Caco-2 (cell line): Measurements from ENCODE around the gene CSMD2. TPM values are rescaled to one million over a fixed set of nuclear protein-coding genes. Genes with fewer than 3 reads are reported as not detected.

ENCODE experiments used
- BruUV-seq: library from RNA; stranded (reverse); fragments of 400-500 nt; replicated peaks from 2 replicates; lab custom pipeline; 2021; lab: Mats Ljungman, UMichigan
- CTCF ChIA-PET: fragments of 300-600 bp; sonication (Branson Sonifier 250); formaldehyde crosslinking; loops from one replicate; lab custom pipeline; 2022; ENCODE audit warnings: antibody characterized with exemption; lab: Charles Lee
- POLR2A ChIA-PET: fragments of 300-600 bp; sonication (Branson Sonifier 250); formaldehyde crosslinking; loops from one replicate; lab custom pipeline; 2022; ENCODE audit warnings: antibody characterized with exemption; lab: Charles Lee
- DNase-seq, 2 experiments: peaks; one replicate each; pipeline versions ENCODE4 v3.0.0 to v3.0.0-alpha.2; 2020 to 2022
- H3K27me3 ChIP-seq: replicated peaks from 2 replicates; pipeline ENCODE4 v1.6.0; 2011; ENCODE audit warnings: low read length; ENCODE audit not compliant: control insufficient read depth, insufficient read depth
- H3K36me3 ChIP-seq: 2 replicates; pipeline ENCODE4 v1.5.1; 2011; ENCODE audit warnings: low read length; ENCODE audit not compliant: control insufficient read depth, insufficient read depth
- H3K4me1 ChIP-seq: fragments of 250-450 bp; sonication (Bioruptor Pico); 2 replicates; pipeline ENCODE4 v1.5.1; 2020; ENCODE audit warnings: mild to moderate bottlenecking
- H3K4me3 ChIP-seq: 2 replicates; pipeline ENCODE4 v1.5.1; 2011; ENCODE audit warnings: low read depth, mild to moderate bottlenecking, control low read depth, low read length
- H3K9me3 ChIP-seq: fragments of 250-450 bp; sonication (Bioruptor Pico); 2 replicates; pipeline ENCODE4 v1.5.1; 2020; ENCODE audit warnings: mild to moderate bottlenecking, moderate library complexity
- H3K27ac Mint-ChIP-seq: one replicate; pipeline ENCODE4 v1.8.0; 2022; ENCODE audit warnings: mixed read lengths; ENCODE audit not compliant: unreplicated experiment
- H3K27me3 Mint-ChIP-seq: one replicate; pipeline ENCODE4 v1.8.0; 2022; ENCODE audit warnings: mixed read lengths; ENCODE audit not compliant: insufficient read depth, unreplicated experiment
- H3K36me3 Mint-ChIP-seq: one replicate; pipeline ENCODE4 v1.8.0; 2022; ENCODE audit warnings: mild to moderate bottlenecking, mixed read lengths; ENCODE audit not compliant: insufficient read depth, unreplicated experiment
- H3K4me1 Mint-ChIP-seq: one replicate; pipeline ENCODE4 v1.8.0; 2022; ENCODE audit warnings: low read depth, mixed read lengths; ENCODE audit not compliant: unreplicated experiment
- H3K4me3 Mint-ChIP-seq: one replicate; pipeline ENCODE4 v1.8.0; 2022; ENCODE audit warnings: mild to moderate bottlenecking, moderate library complexity, mixed read lengths; ENCODE audit not compliant: unreplicated experiment
- H3K9me3 Mint-ChIP-seq: one replicate; pipeline ENCODE4 v1.8.0; 2022; ENCODE audit warnings: mixed read lengths; ENCODE audit not compliant: unreplicated experiment
- intact Hi-C: fragments of 100-400 bp; cut with micrococcal nuclease; formaldehyde crosslinking; loops from one replicate; pipeline ENCODE4 v1.10.0; 2022; ENCODE audit not compliant: unreplicated experiment
- total RNA-seq: library from RNA; stranded (reverse); gene quantifications from 2 replicates; pipeline ENCODE4 v1.2.3, GENCODE V29; 2022
- TF ChIP-seq, protein P1 (sequence below), 2 experiments: fragments of 200-600 bp in 1 of 2; IDR thresholded peaks; 1 replicate in 1 of 2; 2 replicates in 1 of 2; pipeline versions ENCODE4 v1.5.1 to v1.8.0; 2011 to 2022; ENCODE audit warnings: antibody characterized with exemption in 1 of 2, control low read depth in 1 of 2, inconsistent platforms in 1 of 2, low read depth in 1 of 2, low read length in 1 of 2, mild to moderate bottlenecking in 1 of 2, moderate library complexity in 1 of 2; ENCODE audit not compliant: insufficient read depth in 1 of 2, severe bottlenecking in 1 of 2, unreplicated experiment in 1 of 2

The CSMD2 gene
- total RNA-seq, 1 experiment from 2014 or later = not detected

- POLR2A ChIA-PET = no interaction called here
- no peak overlapping the region for H3K27ac Mint-ChIP-seq
- H3K4me1 ChIP-seq = no peaks in the 10 kb centered on the region
- H3K36me3 ChIP-seq = no peaks in the 10 kb centered on the region
- H3K36me3 Mint-ChIP-seq = no peaks in the 10 kb centered on the region
- CTCF ChIA-PET = no interaction called here
- DNase-seq = no peak
- BruUV-seq = no TSS peak
- H3K27me3 Mint-ChIP-seq = peaks cover 2% of the 10 kb centered on the region
- no peaks in the 10 kb centered on the region for H3K27me3 ChIP-seq
- H3K9me3 ChIP-seq = no peaks in the 10 kb centered on the region
- no peaks in the 10 kb centered on the region for H3K9me3 Mint-ChIP-seq
- H3K4me1 Mint-ChIP-seq = no peaks in the 10 kb centered on the region
- intact Hi-C loops = no loop called here
- TF ChIP-seq, protein P1, sequence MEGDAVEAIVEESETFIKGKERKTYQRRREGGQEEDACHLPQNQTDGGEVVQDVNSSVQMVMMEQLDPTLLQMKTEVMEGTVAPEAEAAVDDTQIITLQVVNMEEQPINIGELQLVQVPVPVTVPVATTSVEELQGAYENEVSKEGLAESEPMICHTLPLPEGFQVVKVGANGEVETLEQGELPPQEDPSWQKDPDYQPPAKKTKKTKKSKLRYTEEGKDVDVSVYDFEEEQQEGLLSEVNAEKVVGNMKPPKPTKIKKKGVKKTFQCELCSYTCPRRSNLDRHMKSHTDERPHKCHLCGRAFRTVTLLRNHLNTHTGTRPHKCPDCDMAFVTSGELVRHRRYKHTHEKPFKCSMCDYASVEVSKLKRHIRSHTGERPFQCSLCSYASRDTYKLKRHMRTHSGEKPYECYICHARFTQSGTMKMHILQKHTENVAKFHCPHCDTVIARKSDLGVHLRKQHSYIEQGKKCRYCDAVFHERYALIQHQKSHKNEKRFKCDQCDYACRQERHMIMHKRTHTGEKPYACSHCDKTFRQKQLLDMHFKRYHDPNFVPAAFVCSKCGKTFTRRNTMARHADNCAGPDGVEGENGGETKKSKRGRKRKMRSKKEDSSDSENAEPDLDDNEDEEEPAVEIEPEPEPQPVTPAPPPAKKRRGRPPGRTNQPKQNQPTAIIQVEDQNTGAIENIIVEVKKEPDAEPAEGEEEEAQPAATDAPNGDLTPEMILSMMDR (IDR thresholded peaks at IDR 0.05; ENCODE audit: insufficient read depth in 1 of 2, low read depth in 1 of 2, low read length in 1 of 2, severe bottlenecking in 1 of 2, unreplicated experiment in 1 of 2) = no peak
- no peak overlapping the region for H3K4me3 ChIP-seq
- no peak overlapping the region for H3K4me3 Mint-ChIP-seq
These were observed 511.8 kb downstream of the CSMD2 start for GRCh38 chr1:33653226-33653625.

DNA sequence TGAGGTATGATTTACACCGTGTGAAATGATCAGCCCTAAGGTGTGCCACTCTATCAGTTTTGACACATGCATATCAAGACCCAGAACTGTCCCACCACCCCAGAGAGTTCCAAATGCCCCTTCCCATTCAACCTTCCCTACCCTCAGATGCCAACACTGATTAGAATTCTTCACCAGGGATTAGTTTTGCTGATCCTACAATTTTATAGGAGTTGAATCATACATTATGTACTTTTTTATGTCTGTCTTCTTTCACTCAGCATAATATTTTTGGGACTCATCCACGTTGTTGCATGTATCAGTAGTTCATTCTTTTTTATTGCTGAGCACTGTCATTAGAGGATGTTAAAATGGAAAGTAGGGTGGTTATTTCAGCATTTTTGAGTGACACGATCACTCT, 514.3 kb downstream of the CSMD2 start:
- H3K27ac Mint-ChIP-seq = no peak overlapping the region
- Histone ChIP-seq H3K27me3 (no peaks in the 10 kb centered on the region), H3K4me3 (no peak overlapping the region), H3K36me3 (no peaks in the 10 kb centered on the region), H3K9me3 (no peaks in the 10 kb centered on the region), H3K4me1 (no peaks in the 10 kb centered on the region)
- H3K27me3 Mint-ChIP-seq = peaks cover 9% of the 10 kb centered on the region
- ChIA-PET POLR2A (no interaction called here), CTCF (no interaction called here)
- H3K9me3 Mint-ChIP-seq = no peaks in the 10 kb centered on the region
- H3K4me1 Mint-ChIP-seq = no peaks in the 10 kb centered on the region
- DNase-seq = no peak
- no peak overlapping the region for H3K4me3 Mint-ChIP-seq
- TF ChIP-seq, protein P1 (IDR thresholded peaks at IDR 0.05; ENCODE audit: insufficient read depth in 1 of 2, low read depth in 1 of 2, low read length in 1 of 2, severe bottlenecking in 1 of 2, unreplicated experiment in 1 of 2) = no peak
- no peaks in the 10 kb centered on the region for H3K36me3 Mint-ChIP-seq
- intact Hi-C loops = no loop called here
- no TSS peak for BruUV-seq

DNA sequence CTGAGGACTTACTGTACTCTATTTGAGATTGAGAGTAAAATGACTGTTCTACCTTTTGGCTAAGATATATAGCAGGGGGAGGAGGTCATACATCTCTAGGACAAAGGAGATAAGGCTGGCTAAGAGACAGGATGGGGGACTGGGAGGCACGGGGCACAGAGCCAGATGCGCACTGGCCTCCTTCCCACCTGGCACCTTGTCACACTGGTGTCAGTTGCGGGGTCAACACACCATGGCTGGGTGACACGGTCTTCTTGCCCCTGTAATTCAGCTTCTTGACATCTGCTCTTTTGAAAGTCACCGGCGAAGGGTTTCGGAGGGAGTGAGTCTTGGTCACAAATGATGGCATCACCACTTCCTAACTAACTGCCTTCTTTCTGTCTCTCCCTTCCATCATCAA, 515.3 kb downstream of the CSMD2 start:
- no peaks in the 10 kb centered on the region for H3K9me3 ChIP-seq

More for the DNA sequence above, 515.3 kb downstream of the CSMD2 start:
- CTCF ChIA-PET = no interaction called here
- POLR2A ChIA-PET = no interaction called here
- Mint-ChIP-seq H3K4me1 (no peaks in the 10 kb centered on the region), H3K27me3 (peaks cover 10% of the 10 kb centered on the region), H3K36me3 (no peaks in the 10 kb centered on the region), H3K9me3 (no peaks in the 10 kb centered on the region), H3K4me3 (no peak overlapping the region), H3K27ac (no peak overlapping the region)
- intact Hi-C loops = no loop called here
- no peak for DNase-seq
- H3K4me3 ChIP-seq = no peak overlapping the region
- H3K36me3 ChIP-seq = no peaks in the 10 kb centered on the region
- no peaks in the 10 kb centered on the region for H3K27me3 ChIP-seq
- TF ChIP-seq, protein P1 (IDR thresholded peaks at IDR 0.05; ENCODE audit: insufficient read depth in 1 of 2, low read depth in 1 of 2, low read length in 1 of 2, severe bottlenecking in 1 of 2, unreplicated experiment in 1 of 2) = no peak
- no TSS peak for BruUV-seq
- H3K4me1 ChIP-seq = no peaks in the 10 kb centered on the region
